Osteoblast (primary cell): ENCODE data around the gene PLEKHN1. TPM values are rescaled to one million over a fixed set of nuclear protein-coding genes. Genes with fewer than 3 reads are reported as not detected.
"Not testable (repeated sequence)": the region's sequence is repeated elsewhere in the genome, so short reads cannot be mapped to it uniquely, and the experiment has no call there.

Source experiments
- DNase-seq: peaks from one replicate; pipeline ENCODE4 v3.0.0; 2011; ENCODE audit warnings: low spot score, mixed read lengths; ENCODE audit not compliant: insufficient read length; ENCODE audit errors: missing footprints
- H2AFZ ChIP-seq: 2 replicates; pipeline ENCODE4 v1.6.0; 2011; ENCODE audit warnings: mild to moderate bottlenecking, low read length
- H3K27ac ChIP-seq: 2 replicates; pipeline ENCODE4 v1.5.1; 2011; ENCODE audit warnings: mild to moderate bottlenecking, low read depth, low read length, moderate library complexity
- H3K27me3 ChIP-seq: 2 replicates; pipeline ENCODE4 v1.6.0; 2012; ENCODE audit warnings: mild to moderate bottlenecking, control low read depth, inconsistent platforms, low read length, moderate library complexity; ENCODE audit not compliant: insufficient read depth
- H3K36me3 ChIP-seq: 2 replicates; pipeline ENCODE4 v1.5.1; 2011; ENCODE audit warnings: mild to moderate bottlenecking, low read length, control low read depth, moderate library complexity; ENCODE audit not compliant: insufficient read depth
- H3K4me1 ChIP-seq: 2 replicates; pipeline ENCODE4 v1.5.1; 2011; ENCODE audit warnings: mild to moderate bottlenecking, low read length, control low read depth, moderate library complexity; ENCODE audit not compliant: insufficient read depth
- H3K4me2 ChIP-seq: 2 replicates; pipeline ENCODE4 v1.6.0; 2011; ENCODE audit warnings: mild to moderate bottlenecking, low read length; ENCODE audit not compliant: insufficient read depth
- H3K4me3 ChIP-seq: fragments of 200-600 bp; sonication (generic); 3 replicates; pipeline ENCODE4 v1.5.1; 2012; ENCODE audit warnings: mild to moderate bottlenecking, low read length, inconsistent platforms; ENCODE audit not compliant: insufficient read depth
- H3K79me2 ChIP-seq: 2 replicates; pipeline ENCODE4 v1.6.0; 2012; ENCODE audit warnings: mild to moderate bottlenecking, low read length, control low read depth, inconsistent platforms; ENCODE audit not compliant: insufficient read depth
- H3K9me3 ChIP-seq: 2 replicates; pipeline ENCODE4 v1.5.1; 2011; ENCODE audit warnings: low read depth, low read length, control low read depth
- H4K20me1 ChIP-seq: 2 replicates; pipeline ENCODE4 v1.6.0; 2012; ENCODE audit warnings: mild to moderate bottlenecking, low read length, control low read depth; ENCODE audit not compliant: insufficient read depth
- CTCF ChIP-seq: IDR thresholded peaks from 2 replicates; pipeline ENCODE4 v1.5.1; 2011; ENCODE audit warnings: mild to moderate bottlenecking, low read depth, low read length, moderate library complexity; ENCODE audit errors: extremely low read depth
- total RNA-seq: library from RNA; depleted of rRNA; stranded (reverse); fragments of >200 nt; gene quantifications from 2 replicates; pipeline ENCODE4 v1.2.3, GENCODE V29; 2012

PLEKHN1 gene
- total RNA-seq, 1 donor = 0.36 TPM

- Histone ChIP-seq H2AFZ (no peak overlapping the region), H3K4me3 (no peak overlapping the region), H4K20me1 (peaks cover 3% of the 10 kb centered on the region), H3K36me3 (no peaks in the 10 kb centered on the region), H3K4me2 (no peak overlapping the region), H3K27ac (no peak overlapping the region), H3K4me1 (peaks cover 4% of the 10 kb centered on the region), H3K9me3 (no peaks in the 10 kb centered on the region), H3K27me3 (peaks cover 22% of the 10 kb centered on the region), H3K79me2 (no peaks in the 10 kb centered on the region)
- peak; percentile 88 for DNase-seq
- no peak for TF ChIP-seq CTCF
Observed at GRCh38 chr1:1004780-1005697, 38.8 kb downstream of the PLEKHN1 start.

- H3K27me3 ChIP-seq = peaks cover 14% of the 10 kb centered on the region
- no peak for TF ChIP-seq CTCF
- H3K4me1 ChIP-seq = peaks cover 2% of the 10 kb centered on the region
- H3K4me3 ChIP-seq = no peak overlapping the region
- DNase-seq = peak; percentile 76
- peaks cover 3% of the 10 kb centered on the region for H4K20me1 ChIP-seq
- no peaks in the 10 kb centered on the region for H3K36me3 ChIP-seq
- no peak overlapping the region for H2AFZ ChIP-seq
- H3K27ac ChIP-seq = no peak overlapping the region
- no peaks in the 10 kb centered on the region for H3K9me3 ChIP-seq
- H3K79me2 ChIP-seq = no peaks in the 10 kb centered on the region
- no peak overlapping the region for H3K4me2 ChIP-seq
Observed at GRCh38 chr1:1005774-1006304, 39.6 kb downstream of the PLEKHN1 start.

- H3K4me1 ChIP-seq = no peaks in the 10 kb centered on the region
- H2AFZ ChIP-seq = no peak overlapping the region
- H4K20me1 ChIP-seq = peaks cover 3% of the 10 kb centered on the region
- no peak overlapping the region for H3K27ac ChIP-seq
- no peak overlapping the region for H3K4me2 ChIP-seq
- H3K36me3 ChIP-seq = no peaks in the 10 kb centered on the region
- DNase-seq = peak; percentile 70
- no peak for TF ChIP-seq CTCF
- H3K4me3 ChIP-seq = no peak overlapping the region
- H3K79me2 ChIP-seq = no peaks in the 10 kb centered on the region
- H3K27me3 ChIP-seq = peaks cover 8% of the 10 kb centered on the region
- H3K9me3 ChIP-seq = no peaks in the 10 kb centered on the region
Observed at GRCh38 chr1:1006305-1007159, 40.2 kb downstream of the PLEKHN1 start.

GRCh38 chr1:1010131-1010530, 43.8 kb downstream of the PLEKHN1 start:
- H3K79me2 ChIP-seq, H3K4me2 ChIP-seq, H4K20me1 ChIP-seq, H3K27me3 ChIP-seq, H3K4me1 ChIP-seq, H3K9me3 ChIP-seq, DNase-seq, H3K36me3 ChIP-seq, H3K27ac ChIP-seq, H2AFZ ChIP-seq, H3K4me3 ChIP-seq: not testable (repeated sequence)
